ENCODE measurements around the gene GFI1. TPM values are rescaled to one million over a fixed set of nuclear protein-coding genes. Genes with fewer than 3 reads are reported as not detected.
A peak's percentile ranks its signal among the peaks of the same experiment; 100 is the strongest.

The GFI1 gene
- total RNA-seq, 4 donors from 2014 or later: 0.26 to 2.4 (median 0.95) TPM; not detected in 1

DNA sequence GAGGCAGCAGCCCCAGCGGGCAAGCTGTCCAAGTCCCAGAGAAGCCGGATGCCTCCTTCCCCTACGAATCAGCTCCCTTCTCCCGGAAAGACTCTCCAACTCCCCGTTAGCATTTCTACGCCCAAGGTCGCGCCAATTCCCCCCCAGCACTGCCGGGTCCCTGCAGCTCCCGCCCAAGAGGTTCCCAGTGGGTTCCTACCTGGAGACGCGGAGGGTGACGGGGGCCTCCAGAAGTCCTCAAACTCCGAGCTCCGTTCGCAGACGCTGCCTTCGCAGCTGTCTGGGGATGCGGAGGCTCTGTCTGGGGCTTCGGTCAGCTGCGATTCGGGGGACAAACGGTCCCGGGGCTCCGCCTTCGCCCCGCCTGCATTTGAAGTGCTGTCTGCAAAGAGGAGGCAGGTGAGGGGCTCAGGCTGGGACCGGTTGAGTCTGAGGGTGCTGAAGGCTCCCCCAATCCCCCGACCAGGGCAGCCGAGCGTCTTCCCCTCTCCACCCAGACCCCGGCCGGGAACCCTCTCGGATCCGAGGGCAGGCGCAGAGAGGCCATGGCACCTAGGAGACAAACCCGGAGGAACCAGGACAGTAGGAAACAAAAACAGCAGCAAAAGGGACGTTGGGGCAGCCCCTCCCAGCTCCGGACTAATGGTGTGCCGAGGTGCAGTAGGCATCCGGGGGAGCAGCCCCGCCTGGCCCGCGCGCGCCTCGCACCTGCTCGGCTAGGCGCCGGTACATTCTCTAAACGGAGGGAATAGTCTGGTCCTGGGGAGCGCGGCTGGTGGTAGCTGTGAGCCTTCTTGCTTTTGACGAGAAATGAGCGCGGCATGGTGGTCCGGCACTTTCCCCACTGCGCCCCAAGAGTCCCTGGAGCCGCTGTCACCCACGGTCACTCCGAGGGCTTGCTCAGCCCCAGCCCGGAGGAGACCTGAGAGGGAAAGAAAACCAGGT, 3.8 kb downstream of the GFI1 start:
- intact Hi-C loops (cut with DNase I; ENCODE audit: low total_unique reads): no loop called here
- TF ChIP-seq POLR2A (IDR thresholded peaks at IDR 0.05): no peak
- TF ChIP-seq, protein P1, sequence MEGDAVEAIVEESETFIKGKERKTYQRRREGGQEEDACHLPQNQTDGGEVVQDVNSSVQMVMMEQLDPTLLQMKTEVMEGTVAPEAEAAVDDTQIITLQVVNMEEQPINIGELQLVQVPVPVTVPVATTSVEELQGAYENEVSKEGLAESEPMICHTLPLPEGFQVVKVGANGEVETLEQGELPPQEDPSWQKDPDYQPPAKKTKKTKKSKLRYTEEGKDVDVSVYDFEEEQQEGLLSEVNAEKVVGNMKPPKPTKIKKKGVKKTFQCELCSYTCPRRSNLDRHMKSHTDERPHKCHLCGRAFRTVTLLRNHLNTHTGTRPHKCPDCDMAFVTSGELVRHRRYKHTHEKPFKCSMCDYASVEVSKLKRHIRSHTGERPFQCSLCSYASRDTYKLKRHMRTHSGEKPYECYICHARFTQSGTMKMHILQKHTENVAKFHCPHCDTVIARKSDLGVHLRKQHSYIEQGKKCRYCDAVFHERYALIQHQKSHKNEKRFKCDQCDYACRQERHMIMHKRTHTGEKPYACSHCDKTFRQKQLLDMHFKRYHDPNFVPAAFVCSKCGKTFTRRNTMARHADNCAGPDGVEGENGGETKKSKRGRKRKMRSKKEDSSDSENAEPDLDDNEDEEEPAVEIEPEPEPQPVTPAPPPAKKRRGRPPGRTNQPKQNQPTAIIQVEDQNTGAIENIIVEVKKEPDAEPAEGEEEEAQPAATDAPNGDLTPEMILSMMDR (IDR thresholded peaks at IDR 0.05): no peak
- Histone ChIP-seq H3K4me3 (peak overlapping the region in 1 of 2 donors; percentile 19), H3K27ac (no peak overlapping the region), H3K4me1 (peaks cover 0 to 46% of the 10 kb centered on the region in 2 donors), H3K36me3 (no peaks in the 10 kb centered on the region), H3K27me3 (peaks cover 12 to 54% of the 10 kb centered on the region in 2 donors), H3K9me3 (no peaks in the 10 kb centered on the region)
- DNase-seq: no peak

DNA sequence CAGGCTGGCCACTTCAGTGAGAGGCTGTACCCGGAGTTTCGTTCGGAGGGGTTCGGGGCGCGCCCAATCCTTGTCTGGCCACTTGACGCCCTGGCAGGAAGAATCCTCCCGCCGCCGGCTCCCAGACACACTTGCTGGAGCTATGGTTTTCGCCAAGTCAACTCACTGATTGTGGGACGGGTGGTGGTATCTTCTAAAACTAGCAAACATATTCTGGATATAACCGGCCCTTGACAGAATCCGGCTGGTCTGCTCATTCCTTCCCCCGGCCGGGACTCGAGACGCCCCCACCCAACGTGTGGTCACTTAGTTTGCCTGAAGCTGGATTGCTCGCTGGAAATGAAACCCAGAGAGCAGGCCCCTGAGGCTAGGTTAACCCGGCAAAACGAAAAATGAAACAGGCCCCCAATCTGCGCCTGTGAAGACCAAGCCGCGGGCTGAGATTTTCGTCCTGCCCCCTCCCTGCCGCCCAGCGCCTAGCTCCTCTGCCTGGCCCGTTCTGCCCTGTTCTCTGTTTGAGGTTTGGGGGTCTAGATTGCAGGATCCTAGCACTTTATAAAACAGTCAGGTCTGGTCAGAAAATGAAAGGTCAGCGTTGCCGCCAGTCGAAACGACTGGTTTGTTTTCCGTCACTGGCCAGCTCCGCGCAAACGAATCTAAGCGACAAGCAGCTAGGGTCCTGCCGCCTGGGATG, 4.6 kb downstream of the GFI1 start:
- Histone ChIP-seq H3K27me3 (peaks cover 12 to 50% of the 10 kb centered on the region in 2 donors), H3K4me1 (peaks cover 0 to 46% of the 10 kb centered on the region in 2 donors)

DNA sequence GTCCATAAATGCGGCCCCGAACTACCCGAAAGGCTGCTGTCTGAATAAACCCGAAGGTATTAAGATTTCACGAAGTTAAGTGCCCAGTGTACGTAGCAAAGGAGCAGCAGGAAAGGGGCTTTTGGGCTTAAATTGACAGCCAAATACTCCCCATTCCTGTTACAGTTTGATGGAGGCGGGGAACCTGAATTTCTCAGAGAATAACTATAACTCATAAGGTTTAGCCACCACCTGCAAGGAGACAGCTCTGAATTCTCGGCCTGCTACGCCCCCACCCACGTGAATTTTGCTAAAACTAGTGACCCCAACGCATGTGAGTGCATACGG, 5.2 kb downstream of the GFI1 start:
- DNase-seq: no peak
- Histone ChIP-seq H3K9me3 (no peaks in the 10 kb centered on the region), H3K27ac (no peak overlapping the region), H3K4me3 (no peak overlapping the region), H3K27me3 (peaks cover 12 to 47% of the 10 kb centered on the region in 2 donors), H3K4me1 (peaks cover 0 to 42% of the 10 kb centered on the region in 2 donors), H3K36me3 (no peaks in the 10 kb centered on the region)
- TF ChIP-seq POLR2A (IDR thresholded peaks at IDR 0.05): no peak
- TF ChIP-seq, protein P1 (IDR thresholded peaks at IDR 0.05): no peak
- intact Hi-C loops (cut with DNase I; ENCODE audit: low total_unique reads): no loop called here

More for the DNA sequence above, 4.6 kb downstream of the GFI1 start:
- no peak for TF ChIP-seq POLR2A (IDR thresholded peaks at IDR 0.05)
- TF ChIP-seq, protein P1 (IDR thresholded peaks at IDR 0.05): no peak
- Histone ChIP-seq H3K9me3 (no peaks in the 10 kb centered on the region), H3K4me3 (peak overlapping the region in 1 of 2 donors; percentile 19), H3K27ac (no peak overlapping the region), H3K36me3 (no peaks in the 10 kb centered on the region)
- no peak for DNase-seq
- intact Hi-C loops (cut with DNase I; ENCODE audit: low total_unique reads): no loop called here

DNA sequence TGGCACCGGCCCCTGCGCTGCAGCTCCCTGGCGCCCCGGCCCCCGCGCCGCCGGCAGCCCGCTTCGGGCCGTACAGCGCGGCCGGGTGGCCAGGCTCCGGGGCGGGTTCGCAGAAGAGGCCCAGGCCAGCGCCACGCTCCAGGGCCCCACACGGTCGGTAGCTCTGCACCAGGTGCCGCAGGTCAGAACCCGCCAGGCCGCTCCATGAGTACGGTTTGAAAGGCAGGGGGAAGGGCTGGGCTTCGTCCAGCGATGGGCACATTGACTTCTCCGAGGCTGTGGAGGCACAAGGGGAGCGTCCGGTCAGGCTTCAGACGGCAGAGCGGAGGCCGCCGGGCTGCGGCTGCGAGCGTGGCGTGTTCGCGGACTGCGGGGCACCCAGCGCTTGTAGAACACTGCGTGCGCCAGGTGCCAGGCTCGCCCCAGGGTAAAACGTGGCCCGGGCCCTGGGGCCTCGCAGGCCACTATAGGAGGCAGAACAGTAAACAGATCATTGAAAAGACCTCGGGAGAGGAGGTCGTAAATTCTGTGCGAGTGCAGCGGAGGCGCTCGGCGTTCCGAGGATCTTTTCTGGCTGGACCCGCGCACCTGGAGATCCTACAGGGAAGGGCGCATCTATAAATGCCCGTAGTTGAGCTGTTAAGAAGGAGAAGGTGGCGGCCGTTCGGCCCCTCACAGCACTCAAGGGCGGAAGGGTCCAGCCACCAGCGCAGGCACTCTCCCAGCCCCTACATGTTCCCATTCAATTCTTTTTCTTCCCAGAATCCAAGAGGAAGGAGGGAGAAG, 5.7 kb downstream of the GFI1 start:
- TF ChIP-seq, protein P1 (IDR thresholded peaks at IDR 0.05): no peak
- TF ChIP-seq POLR2A (IDR thresholded peaks at IDR 0.05): no peak
- intact Hi-C loops (cut with DNase I; ENCODE audit: low total_unique reads): no loop called here
- no peak overlapping the region for H3K4me3 ChIP-seq
- no peak for DNase-seq
- H3K36me3 ChIP-seq: no peaks in the 10 kb centered on the region
- H3K27me3 ChIP-seq: peaks cover 8 to 47% of the 10 kb centered on the region in 2 donors
- no peaks in the 10 kb centered on the region for H3K9me3 ChIP-seq
- H3K4me1 ChIP-seq: peaks cover 0 to 40% of the 10 kb centered on the region in 2 donors
- no peak overlapping the region for H3K27ac ChIP-seq

Data from uterus (tissue), 4 donors.